A549 treated with ZK216348 at 1 μM for 4 hours (cell line): ENCODE data around the gene ADAMTS20. TPM values are rescaled to one million over a fixed set of nuclear protein-coding genes. Genes with fewer than 3 reads are reported as not detected.

ENCODE experiments used
- total RNA-seq: library from RNA; stranded (reverse); fragments of 200-300 nt; extraction: Qiagen RNA extraction; gene quantifications from 5 replicates; pipeline ENCODE4 v1.2.3, GENCODE V29; 2022; ENCODE audit warnings: low read depth

Gene ADAMTS20
- not detected in 5 replicates for total RNA-seq

DNA sequence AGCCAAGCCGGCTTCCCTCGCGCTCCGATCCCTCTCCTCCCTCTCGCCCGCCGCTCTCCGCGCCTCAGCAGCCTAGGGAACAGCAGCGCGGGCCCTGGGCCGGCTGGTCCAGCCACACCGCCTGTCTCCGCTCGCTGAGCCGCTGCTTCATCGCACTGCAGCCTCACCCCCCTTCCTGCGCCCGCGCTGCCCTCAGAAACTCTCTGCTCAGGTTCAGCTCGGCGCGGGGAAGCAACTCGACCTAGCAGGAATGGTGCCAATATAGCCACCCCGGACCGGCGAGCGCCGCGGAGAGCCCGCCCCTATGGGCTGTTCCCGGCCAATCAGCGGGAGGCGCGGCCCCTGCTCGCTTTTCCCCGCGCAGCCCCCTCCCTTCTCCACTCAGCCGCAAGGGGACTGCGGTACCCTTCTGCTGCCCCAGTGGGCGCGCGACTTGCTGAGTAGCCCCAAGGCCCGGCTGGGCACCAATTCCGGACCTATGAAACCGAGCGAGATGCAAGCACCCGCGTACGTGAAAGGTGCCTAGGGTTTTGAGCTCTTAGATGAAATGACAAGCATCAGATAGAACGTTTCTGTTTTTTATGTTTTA lies at the start of gene ADAMTS20:
TSS of gene ADAMTS20 (minus strand) at position 233 of the 589 bp plus-strand sequence. CDS start 282 bp downstream, outside the sequence.

Other genes with a start within 250 kb of the ADAMTS20 start
- gene PUS7L, start 206.6 kb upstream of the ADAMTS20 start, total RNA-seq, result 2.3 to 7.5 TPM (median 4.8 TPM) in 5 replicates
- 2.7 to 5.6 TPM (median 4.6 TPM) in 5 replicates for gene IRAK4, start 206.7 kb upstream of the ADAMTS20 start, total RNA-seq